Ramos (cell line): ENCODE data around the gene RPP40.

ENCODE experiments used
- in situ Hi-C: fragments of 300-500 bp; cut with MboI; formaldehyde crosslinking; loops from one replicate; pipeline ENCODE4 v1.14.3; 2022; ENCODE audit warnings: low sequenced_read_pairs; ENCODE audit not compliant: unreplicated experiment

The RPP40 gene

DNA sequence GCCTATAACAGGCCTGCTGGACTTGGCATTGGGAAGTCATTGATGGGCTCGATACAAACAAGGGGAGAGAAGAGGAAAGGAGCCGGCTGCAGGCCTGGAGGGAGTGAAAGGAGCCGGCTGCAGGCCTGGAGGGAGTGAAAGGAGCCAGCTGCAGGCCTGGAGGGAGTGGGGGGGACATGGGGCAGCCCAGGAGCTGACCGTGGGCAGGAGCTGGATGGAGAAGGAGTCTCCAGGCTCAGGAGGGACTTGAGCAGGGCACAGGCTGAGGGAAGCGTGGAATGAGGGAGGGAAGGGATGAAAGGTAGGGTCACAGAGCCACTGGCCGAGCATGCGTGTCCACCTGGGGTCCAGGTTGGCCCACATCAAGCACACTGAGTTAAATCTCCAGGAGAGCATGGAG lies 32.0 kb downstream of the RPP40 start:
- in situ Hi-C loops, result no loop called here

DNA sequence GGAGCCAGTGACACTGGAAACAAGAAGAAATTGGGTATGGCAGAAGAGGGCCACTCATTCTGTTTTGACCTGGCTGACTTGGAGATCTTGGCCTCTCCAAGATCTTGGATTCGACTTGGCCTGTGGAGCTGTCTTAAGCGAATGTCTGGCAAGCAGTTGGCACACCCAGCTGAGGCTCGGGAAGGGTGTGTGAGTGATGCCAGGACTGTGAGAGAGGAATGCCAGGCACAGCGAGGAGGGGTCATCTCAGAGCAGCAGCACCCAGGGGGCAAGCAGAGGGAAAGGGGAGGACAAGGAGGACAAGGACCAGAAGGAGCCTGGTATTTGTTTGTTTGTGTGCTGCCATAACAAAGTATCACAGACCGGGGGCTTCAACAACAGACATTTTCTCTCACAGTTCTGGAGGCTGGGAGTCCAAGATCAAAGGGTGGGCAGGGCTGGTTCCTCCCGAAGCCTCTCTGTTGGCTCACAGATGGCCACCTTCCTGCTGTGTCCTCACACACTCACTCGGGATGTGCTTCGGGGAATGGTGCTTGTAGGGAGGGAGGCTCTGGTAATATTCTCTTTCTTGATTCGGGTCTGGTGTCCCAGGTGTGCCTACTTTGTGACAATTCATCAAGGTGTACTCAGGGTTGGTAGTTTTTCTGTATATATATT lies 33.0 kb downstream of the RPP40 start:
- in situ Hi-C loops, result no loop called here

DNA sequence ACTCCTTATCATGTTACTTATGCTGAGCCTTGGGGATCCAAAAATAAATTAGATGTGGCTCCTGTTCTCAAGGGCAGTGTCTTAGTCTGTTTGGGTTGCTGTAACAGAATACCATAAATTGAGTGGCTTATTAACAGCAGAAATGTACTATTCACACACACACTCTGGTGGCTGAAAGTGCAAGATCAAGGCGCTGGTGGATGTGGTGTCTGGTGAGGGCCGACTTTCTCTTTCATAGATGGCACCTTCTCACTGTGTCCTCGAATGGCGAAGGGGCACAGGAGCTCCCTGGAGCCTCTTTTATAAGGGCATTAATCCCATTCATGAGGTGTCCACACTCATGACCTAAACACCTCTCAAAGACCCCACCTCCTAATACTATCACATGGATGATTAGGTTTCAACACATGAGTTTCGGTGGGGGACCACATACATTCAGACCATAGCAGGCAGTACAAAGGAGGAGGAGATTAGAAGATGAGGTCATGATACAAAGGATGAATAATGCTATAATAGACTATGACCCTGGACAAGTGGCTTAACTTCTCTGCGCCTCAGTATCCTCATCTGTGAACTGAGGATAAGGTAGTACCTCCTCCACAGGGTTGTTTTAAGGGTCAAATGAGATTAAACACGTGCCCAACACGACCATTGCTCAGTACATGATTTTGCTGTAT lies 34.1 kb downstream of the RPP40 start:
- in situ Hi-C loops, result no loop called here

DNA sequence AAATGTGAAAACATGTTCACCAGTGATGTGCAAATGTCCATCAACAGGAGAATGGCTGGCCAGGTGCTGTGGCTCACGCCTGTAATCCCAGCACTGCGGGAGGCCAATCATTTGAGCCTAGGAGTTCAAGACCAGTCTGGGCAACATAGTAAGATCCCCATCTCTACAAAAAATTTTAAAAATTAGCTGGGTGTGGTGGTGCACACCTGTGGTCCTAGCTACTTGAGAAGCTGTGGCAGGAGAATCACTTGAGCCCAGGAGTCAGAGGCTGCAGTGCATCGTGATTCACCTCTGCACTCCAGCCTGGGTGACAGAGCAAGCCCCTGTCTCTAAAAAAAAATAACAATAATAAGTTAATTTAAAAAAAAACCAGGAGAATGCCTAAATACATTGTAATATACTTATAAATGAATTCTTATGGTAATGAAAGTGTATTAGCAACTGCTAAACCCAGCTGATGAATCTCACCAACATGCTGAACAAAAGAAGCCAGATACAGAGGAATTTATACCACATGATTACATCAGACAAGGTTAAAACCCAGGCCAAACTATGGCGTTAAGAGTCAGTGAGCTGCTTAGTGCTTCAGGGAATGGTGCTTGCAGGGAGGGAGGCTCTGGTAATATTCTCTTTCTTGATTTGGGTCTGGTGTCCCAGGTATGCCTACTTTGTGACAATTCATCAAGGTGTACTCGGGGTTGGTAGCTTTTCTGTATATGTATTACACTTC lies 36.4 kb downstream of the RPP40 start:
- in situ Hi-C loops, result no loop called here

- in situ Hi-C loops, result no loop called here
Observed at GRCh38 chr6:4965562-4966389, 38.1 kb downstream of the RPP40 start.

GRCh38 chr6:4964675-4965561 lies 38.9 kb downstream of the RPP40 start:
- in situ Hi-C loops, result no loop called here

- in situ Hi-C loops, result no loop called here
Observed at GRCh38 chr6:4962905-4963304, 40.9 kb downstream of the RPP40 start.

DNA sequence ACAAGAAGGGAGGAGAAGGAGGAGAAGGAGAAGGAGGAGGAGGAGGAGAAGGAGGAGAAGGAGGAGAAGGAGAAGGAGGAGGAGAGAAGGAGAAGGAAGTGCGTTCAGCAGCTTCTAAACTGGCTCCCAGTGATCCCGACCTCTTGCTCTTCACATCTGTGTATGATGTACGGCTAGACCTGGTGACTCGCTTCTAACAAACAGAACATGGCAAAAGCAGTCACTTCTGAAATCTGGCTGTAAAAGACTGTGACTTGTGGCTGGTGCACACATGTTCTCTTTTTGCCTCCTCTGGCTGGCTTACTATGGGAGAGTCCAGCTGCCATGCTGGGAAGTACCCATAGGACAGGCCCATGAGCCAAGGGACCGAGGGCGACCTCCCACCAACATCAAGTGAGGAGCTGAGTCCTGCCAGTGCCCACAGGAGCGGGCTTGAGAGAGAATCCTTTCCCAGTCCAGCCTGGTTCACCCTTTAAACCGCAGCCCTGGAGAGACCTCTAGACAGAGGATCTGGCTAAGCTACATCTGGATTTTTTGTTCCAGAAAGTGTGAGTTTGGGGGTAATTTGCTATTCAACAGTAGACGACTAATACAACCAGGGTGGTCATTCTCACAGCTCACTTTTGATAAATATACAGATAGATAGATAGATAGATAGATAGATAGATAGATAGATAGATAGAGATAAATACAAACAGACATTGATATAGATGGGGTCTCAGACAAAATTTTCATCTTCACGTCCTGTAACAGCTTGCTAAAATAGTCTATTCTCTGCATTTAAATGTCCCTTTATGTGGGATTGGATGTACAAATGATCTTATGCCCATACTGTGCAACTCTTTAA lies 42.3 kb downstream of the RPP40 start:
- in situ Hi-C loops, result no loop called here

- in situ Hi-C loops, result no loop called here
Observed at GRCh38 chr6:4958624-4959023, 45.2 kb downstream of the RPP40 start.

GRCh38 chr6:4957521-4958231 lies 46.2 kb downstream of the RPP40 start:
- in situ Hi-C loops, result no loop called here

GRCh38 chr6:4956625-4957024 lies 47.2 kb downstream of the RPP40 start:
- in situ Hi-C loops, result no loop called here

DNA sequence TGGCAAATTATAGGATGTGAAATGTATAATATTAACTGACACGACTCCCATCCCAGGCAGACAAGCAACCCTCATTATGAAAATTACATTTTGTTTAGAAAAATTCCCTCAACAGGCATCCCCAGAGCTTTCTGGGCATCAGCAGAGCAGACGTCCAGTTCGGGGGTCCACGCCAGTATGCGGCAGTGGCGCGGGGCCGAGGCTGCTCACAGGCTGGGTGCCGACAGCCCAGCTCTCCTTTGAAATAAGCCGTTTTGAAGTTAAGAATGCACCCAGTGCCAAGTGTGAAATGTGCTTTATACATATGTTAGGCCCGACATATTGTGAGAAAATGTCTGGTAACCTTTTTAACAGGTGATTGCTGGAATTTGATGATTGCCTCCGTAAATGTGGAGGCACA lies 50.4 kb downstream of the RPP40 start:
- in situ Hi-C loops, result no loop called here

DNA sequence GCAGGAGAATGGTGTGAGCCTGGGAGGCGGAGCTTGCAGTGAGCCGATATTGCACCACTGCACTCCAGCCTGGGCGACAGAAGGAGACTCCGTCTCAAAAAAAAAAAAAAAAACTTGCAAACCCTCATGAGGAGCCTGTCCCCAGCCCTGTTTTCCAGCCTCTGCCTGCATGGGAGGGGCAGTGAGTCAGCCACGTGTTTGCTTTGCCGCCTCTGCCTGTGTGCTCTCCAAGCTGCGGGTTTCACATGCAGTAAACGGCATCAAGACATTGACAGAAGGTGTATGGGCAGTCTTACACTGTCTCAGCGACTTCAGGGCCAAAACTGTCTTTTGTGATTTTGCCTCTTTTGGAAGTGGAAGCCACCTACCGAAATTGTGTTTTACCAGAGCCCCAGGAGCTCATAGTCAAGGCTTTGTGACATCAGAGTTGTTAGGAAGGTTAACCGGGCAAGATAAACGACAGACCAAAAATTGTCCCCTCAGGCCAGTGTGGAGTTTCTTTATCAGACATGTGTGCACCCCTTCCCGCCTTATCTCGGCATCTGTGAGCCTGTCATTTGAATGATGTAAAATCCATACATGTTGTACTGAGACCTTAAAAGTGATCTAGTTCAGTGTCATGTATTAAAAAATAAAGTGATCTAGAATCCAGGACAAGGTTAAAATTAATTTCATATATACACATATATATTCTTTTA lies 52.9 kb downstream of the RPP40 start:
- in situ Hi-C loops, result no loop called here

GRCh38 chr6:4950076-4950475 lies 53.8 kb downstream of the RPP40 start:
- in situ Hi-C loops, result no loop called here

- in situ Hi-C loops, result no loop called here
Observed at GRCh38 chr6:4948781-4949450, 54.9 kb downstream of the RPP40 start.

- in situ Hi-C loops, result no loop called here
Observed at GRCh38 chr6:4947716-4948115, 56.1 kb downstream of the RPP40 start.

- in situ Hi-C loops, result no loop called here
Observed at GRCh38 chr6:4946521-4946920, 57.3 kb downstream of the RPP40 start.
